SK-N-SH (cell line): Measurements from ENCODE around the gene EFCAB6. TPM values are rescaled to one million over a fixed set of nuclear protein-coding genes. Genes with fewer than 3 reads are reported as not detected.

Experiments
- CTCF ChIA-PET: fragments of 300-600, 350-600 bp; formaldehyde crosslinking; extraction: SDS; loops from one replicate; lab custom pipeline; 2021; lab: Yijun Ruan, JAX
- POLR2A ChIA-PET: fragments of 350-600 bp; sonication (Branson Sonifier 250); formaldehyde crosslinking; extraction: SDS; loops from one replicate; lab custom pipeline; 2020; ENCODE audit warnings: antibody characterized with exemption, inconsistent platforms; lab: Yijun Ruan, JAX
- DNase-seq: peaks from one replicate; pipeline ENCODE4 v3.0.0; 2012
- H2AFZ ChIP-seq: fragments of 200-600 bp; sonication (generic); 2 replicates; pipeline ENCODE4 v1.8.1; 2016; ENCODE audit warnings: antibody characterized with exemption, mild to moderate bottlenecking, low read depth
- H3F3A ChIP-seq: fragments of 200-600 bp; sonication (generic); replicated peaks from 2 replicates; pipeline ENCODE3; 2016; ENCODE audit warnings: antibody characterized with exemption, mild to moderate bottlenecking; ENCODE audit not compliant: insufficient read depth
- H3K27ac ChIP-seq, 2 experiments: fragments of 200-500 bp in 1 of 2; fragments of 200-600 bp in 1 of 2; sonication (Bioruptor generic) in 1 of 2; sonication (generic), shearing (Covaris generic) in 1 of 2; 2 replicates each; pipeline versions ENCODE4 v1.5.1 to v1.6.1; 2014 to 2016; ENCODE audit warnings: low read depth in 2 of 2, inconsistent platforms in 1 of 2, low read length in 1 of 2, mild to moderate bottlenecking in 1 of 2, mixed read lengths in 1 of 2
- H3K27me3 ChIP-seq: fragments of 200-600 bp; sonication (generic), shearing (Covaris generic); 2 replicates; pipeline ENCODE4 v1.6.1; 2016; ENCODE audit warnings: mixed run types; ENCODE audit not compliant: insufficient read depth
- H3K36me3 ChIP-seq, 2 experiments: fragments of 200-500 bp in 1 of 2; fragments of 200-600 bp in 1 of 2; sonication (Bioruptor generic) in 1 of 2; sonication (generic) in 1 of 2; replicated peaks in 1 of 2; 2 replicates each; pipeline versions ENCODE3 to v1.5.1; 2014 to 2016; ENCODE audit warnings: low read length in 1 of 2, mild to moderate bottlenecking in 1 of 2; ENCODE audit not compliant: insufficient read depth in 2 of 2, control insufficient read depth in 1 of 2
- H3K4me1 ChIP-seq, 2 experiments: fragments of 200-500 bp in 1 of 2; fragments of 200-600 bp in 1 of 2; sonication (Bioruptor generic) in 1 of 2; sonication (generic), shearing (Covaris generic) in 1 of 2; 2 replicates each; pipeline versions ENCODE4 v1.5.1 to v1.6.1; 2014 to 2016; ENCODE audit warnings: low read depth in 1 of 2, low read length in 1 of 2, mixed run types in 1 of 2; ENCODE audit not compliant: insufficient read depth in 2 of 2, control insufficient read depth in 1 of 2
- H3K4me2 ChIP-seq: fragments of 200-600 bp; sonication (generic), shearing (Covaris generic); 2 replicates; pipeline ENCODE4 v1.6.1; 2017; ENCODE audit warnings: mixed run types
- H3K4me3 ChIP-seq, 2 experiments: fragments of 200-500 bp in 1 of 2; fragments of 200-600 bp in 1 of 2; sonication (Bioruptor generic) in 1 of 2; sonication (generic), shearing (Covaris generic) in 1 of 2; 2 replicates each; pipeline versions ENCODE4 v1.5.1 to v1.8.1; 2014 to 2016; ENCODE audit warnings: low read depth in 2 of 2, inconsistent platforms in 1 of 2, low read length in 1 of 2, mild to moderate bottlenecking in 1 of 2, mixed read lengths in 1 of 2, moderate library complexity in 1 of 2
- H3K79me2 ChIP-seq: fragments of 200-600 bp; sonication (generic); 2 replicates; pipeline ENCODE4 v1.8.1; 2017; ENCODE audit warnings: mild to moderate bottlenecking; ENCODE audit not compliant: insufficient read depth
- H3K9ac ChIP-seq: fragments of 200-600 bp; sonication (generic); 2 replicates; pipeline ENCODE4 v1.6.1; 2017; ENCODE audit warnings: mixed run types
- H3K9me2 ChIP-seq: fragments of 200-600 bp; sonication (generic); 2 replicates; pipeline ENCODE4 v1.6.1; 2017; ENCODE audit warnings: mixed run types
- H3K9me3 ChIP-seq: fragments of 200-600 bp; sonication (generic); 2 replicates; pipeline ENCODE4 v1.6.1; 2017; ENCODE audit warnings: mixed run types, mild to moderate bottlenecking, moderate library complexity
- H4K20me1 ChIP-seq: fragments of 200-600 bp; sonication (generic); 2 replicates; pipeline ENCODE4 v1.6.1; 2017; ENCODE audit warnings: mild to moderate bottlenecking, mixed run types; ENCODE audit not compliant: insufficient read depth
- CHD2 ChIP-seq: fragments of 150-350 bp; IDR thresholded peaks from 2 replicates; pipeline ENCODE4 v1.6.1; 2018; ENCODE audit warnings: low read length; ENCODE audit not compliant: partially characterized antibody
- GATA2 ChIP-seq: sonication (generic); formaldehyde crosslinking; IDR thresholded peaks from 2 replicates; pipeline ENCODE4 v1.5.0; 2020; ENCODE audit warnings: mild to moderate bottlenecking, missing genetic modification reagents
- MEF2A ChIP-seq: IDR thresholded peaks from 2 replicates; pipeline ENCODE4 v1.4.0; 2012; ENCODE audit warnings: low read depth, borderline replicate concordance
- NRF1 ChIP-seq: IDR thresholded peaks from 2 replicates; pipeline ENCODE4 v1.6.1; 2012; ENCODE audit warnings: low read depth, mild to moderate bottlenecking, low read length
- POLR2AphosphoS5 ChIP-seq: IDR thresholded peaks from 2 replicates; pipeline ENCODE4 v1.6.1; 2012; ENCODE audit warnings: low read depth, low read length
- RCOR1 ChIP-seq: fragments of 150-350 bp; IDR thresholded peaks from 2 replicates; pipeline ENCODE4 v1.6.1; 2017; ENCODE audit warnings: antibody characterized with exemption, low read length
- REST ChIP-seq: IDR thresholded peaks from 2 replicates; pipeline ENCODE4 v1.6.1; 2012; ENCODE audit warnings: mild to moderate bottlenecking, low read depth, low read length, moderate library complexity
- RXRA ChIP-seq: IDR thresholded peaks from 2 replicates; pipeline ENCODE4 v1.4.0; 2012; ENCODE audit warnings: low read depth, mild to moderate bottlenecking, borderline replicate concordance
- TEAD4 ChIP-seq: IDR thresholded peaks from 2 replicates; pipeline ENCODE4 v1.4.0; 2012; ENCODE audit warnings: mild to moderate bottlenecking, borderline replicate concordance; ENCODE audit not compliant: insufficient read depth
- USF1 ChIP-seq: IDR thresholded peaks from 2 replicates; pipeline ENCODE4 v1.4.0; 2012; ENCODE audit warnings: low read depth, borderline replicate concordance
- WGBS: methylation state at CpG from one replicate; pipeline ENCODE4 v1.1.6; 2017; ENCODE audit warnings: low lambda C conversion rate; 5-methylcytosine and 5-hydroxymethylcytosine counted together
- polyA plus RNA-seq, 3 experiments: library from polyadenylated mRNA; depleted of rRNA; stranded (reverse); fragments of >200 nt; gene quantifications; 2 replicates each; pipeline ENCODE4 v1.2.3, GENCODE V29; 2012
- TF ChIP-seq, protein P1 (sequence below): fragments of 150-350 bp; IDR thresholded peaks from 2 replicates; pipeline ENCODE4 v1.6.1; 2016; ENCODE audit warnings: mild to moderate bottlenecking, low read depth, low read length

Gene EFCAB6
- polyA plus RNA-seq, 1 of the 3 experiments (the other 2 are of a cell fraction) = 0.46 TPM

DNA sequence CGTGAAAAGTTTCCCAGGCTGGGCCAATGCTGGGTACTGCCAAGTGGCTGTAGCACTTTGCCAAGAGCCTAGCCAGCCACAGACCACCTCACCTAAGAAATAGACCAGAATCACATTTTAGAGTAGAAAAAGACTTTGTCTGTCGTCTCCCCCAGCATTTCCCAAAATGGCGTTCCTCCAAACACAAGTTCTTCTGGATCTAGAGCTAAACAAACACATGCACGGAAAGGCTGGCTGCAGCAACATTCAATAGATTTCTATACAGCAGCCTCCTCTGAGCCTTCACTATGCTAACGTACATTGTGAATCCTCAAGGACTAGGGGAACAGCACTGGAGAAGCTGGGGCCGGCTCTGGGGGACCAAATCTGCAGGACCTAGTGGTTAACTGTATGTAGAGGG is 65.0 kb downstream of the EFCAB6 start:
- no peak for TF ChIP-seq RCOR1
- no peak for TF ChIP-seq CHD2
- TF ChIP-seq GATA2 = no peak
- no peak for TF ChIP-seq NRF1
- TF ChIP-seq RXRA = no peak
- TF ChIP-seq USF1 = no peak
- no peak for TF ChIP-seq TEAD4
- DNase-seq = no peak
- CTCF ChIA-PET = no interaction called here
- H3K79me2 ChIP-seq = no peaks in the 10 kb centered on the region
- no peak overlapping the region for H3K27ac ChIP-seq
- no peaks in the 10 kb centered on the region for H3K9me2 ChIP-seq
- H3K36me3 ChIP-seq = no peaks in the 10 kb centered on the region
- POLR2A ChIA-PET = no interaction called here
- no peak overlapping the region for H3K9ac ChIP-seq
- WGBS = 100% methylated on average over 3 of the region's 6 CpGs
- H3F3A ChIP-seq = no peaks in the 10 kb centered on the region
- H3K4me2 ChIP-seq = no peak overlapping the region
- H4K20me1 ChIP-seq = no peaks in the 10 kb centered on the region
- no peaks in the 10 kb centered on the region for H3K9me3 ChIP-seq
- H3K4me3 ChIP-seq = no peak overlapping the region
- H3K4me1 ChIP-seq = no peaks in the 10 kb centered on the region
- H2AFZ ChIP-seq = no peak overlapping the region
- H3K27me3 ChIP-seq = no peaks in the 10 kb centered on the region

DNA sequence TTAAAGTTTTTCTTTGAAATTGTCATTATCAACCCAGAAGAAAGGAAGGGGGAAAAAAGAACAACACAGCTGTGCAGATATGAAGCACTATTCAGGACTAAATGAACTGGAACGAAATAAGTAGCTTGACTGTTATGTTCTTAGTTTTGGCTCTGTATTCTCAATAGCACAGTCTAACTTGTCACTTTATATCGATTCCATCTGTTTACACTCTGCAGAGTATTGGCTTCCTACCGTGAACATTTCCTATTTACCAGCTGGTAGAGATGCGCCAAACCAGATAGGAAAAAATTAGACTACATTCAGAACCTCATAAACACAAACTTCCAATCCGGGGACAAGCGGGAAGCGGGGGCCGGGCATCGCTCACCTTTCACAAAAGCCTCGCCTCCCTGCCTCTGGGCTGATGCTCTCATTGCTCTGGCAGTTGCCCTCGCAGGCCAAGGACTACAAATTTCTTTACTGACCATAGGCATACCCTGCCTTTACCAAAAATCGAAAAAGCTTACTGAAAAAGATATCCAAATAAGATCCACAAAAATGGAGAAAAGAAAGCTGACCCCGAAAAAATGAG is 66.2 kb downstream of the EFCAB6 start:
- no peak overlapping the region for H3K9ac ChIP-seq
- H3K27me3 ChIP-seq = no peaks in the 10 kb centered on the region
- no peaks in the 10 kb centered on the region for H3K9me3 ChIP-seq
- no peaks in the 10 kb centered on the region for H3K36me3 ChIP-seq
- H4K20me1 ChIP-seq = no peaks in the 10 kb centered on the region
- H3K4me2 ChIP-seq = no peak overlapping the region
- no peak overlapping the region for H2AFZ ChIP-seq
- H3K9me2 ChIP-seq = no peaks in the 10 kb centered on the region
- H3K27ac ChIP-seq = no peak overlapping the region
- H3K4me3 ChIP-seq = no peak overlapping the region
- WGBS = 75% methylated on average over 13 of the region's 13 CpGs
- TF ChIP-seq, protein P1, sequence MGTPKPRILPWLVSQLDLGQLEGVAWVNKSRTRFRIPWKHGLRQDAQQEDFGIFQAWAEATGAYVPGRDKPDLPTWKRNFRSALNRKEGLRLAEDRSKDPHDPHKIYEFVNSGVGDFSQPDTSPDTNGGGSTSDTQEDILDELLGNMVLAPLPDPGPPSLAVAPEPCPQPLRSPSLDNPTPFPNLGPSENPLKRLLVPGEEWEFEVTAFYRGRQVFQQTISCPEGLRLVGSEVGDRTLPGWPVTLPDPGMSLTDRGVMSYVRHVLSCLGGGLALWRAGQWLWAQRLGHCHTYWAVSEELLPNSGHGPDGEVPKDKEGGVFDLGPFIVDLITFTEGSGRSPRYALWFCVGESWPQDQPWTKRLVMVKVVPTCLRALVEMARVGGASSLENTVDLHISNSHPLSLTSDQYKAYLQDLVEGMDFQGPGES = no peak
- no peak for TF ChIP-seq REST
- TF ChIP-seq USF1 = no peak
- no peak for TF ChIP-seq POLR2AphosphoS5
- no peak for TF ChIP-seq NRF1
- no peak for TF ChIP-seq MEF2A
- no peak for TF ChIP-seq RXRA
- TF ChIP-seq, all 33 proteins: peak for 0
- DNase-seq = no peak
- H3F3A ChIP-seq = no peaks in the 10 kb centered on the region
- POLR2A ChIA-PET = no interaction called here
- H3K4me1 ChIP-seq = no peaks in the 10 kb centered on the region
- CTCF ChIA-PET = no interaction called here
- no peaks in the 10 kb centered on the region for H3K79me2 ChIP-seq
